T-helper 17 cell (primary cell): ENCODE data around the gene NRCAM. TPM values are rescaled to one million over a fixed set of nuclear protein-coding genes. Genes with fewer than 3 reads are reported as not detected.

ENCODE experiments used
- ATAC-seq: fragments of 150-1000 bp; cut with Tn5 transposase; 2 replicates; pipeline ENCODE4 v1.10.0; 2021; ENCODE audit warnings: mild to moderate bottlenecking, moderate library complexity
- DNase-seq, 3 donors: peaks; one replicate each; pipeline versions ENCODE4 v3.0.0 to v3.0.0-alpha.2; 2020 to 2021
- H3K9me3 ChIP-seq: one replicate; pipeline ENCODE4 v1.7.0; 2013; ENCODE audit warnings: low read length, mild to moderate bottlenecking; ENCODE audit not compliant: control insufficient read depth, poor library complexity, severe bottlenecking
- H3K27ac Mint-ChIP-seq: one replicate; pipeline ENCODE4 v1.8.0; 2022; ENCODE audit warnings: mild to moderate bottlenecking, moderate library complexity, mixed read lengths
- H3K27me3 Mint-ChIP-seq: one replicate; pipeline ENCODE4 v1.8.0; 2022; ENCODE audit warnings: mixed read lengths
- H3K36me3 Mint-ChIP-seq: one replicate; pipeline ENCODE4 v1.8.0; 2022; ENCODE audit warnings: low read depth, mixed read lengths
- H3K4me1 Mint-ChIP-seq: one replicate; pipeline ENCODE4 v1.8.0; 2022; ENCODE audit warnings: mild to moderate bottlenecking, mixed read lengths
- H3K4me3 Mint-ChIP-seq: one replicate; pipeline ENCODE4 v1.8.0; 2022; ENCODE audit warnings: mild to moderate bottlenecking, moderate library complexity, mixed read lengths
- total RNA-seq, 4 donors: library from RNA in 2 of 4; stranded (reverse) in 2 of 4; gene quantifications; one replicate each; pipeline ENCODE4 v1.2.3 and lab custom pipeline; 2022 to 2026

NRCAM gene
- total RNA-seq, 2 donors from 2014 or later: not detected

DNA sequence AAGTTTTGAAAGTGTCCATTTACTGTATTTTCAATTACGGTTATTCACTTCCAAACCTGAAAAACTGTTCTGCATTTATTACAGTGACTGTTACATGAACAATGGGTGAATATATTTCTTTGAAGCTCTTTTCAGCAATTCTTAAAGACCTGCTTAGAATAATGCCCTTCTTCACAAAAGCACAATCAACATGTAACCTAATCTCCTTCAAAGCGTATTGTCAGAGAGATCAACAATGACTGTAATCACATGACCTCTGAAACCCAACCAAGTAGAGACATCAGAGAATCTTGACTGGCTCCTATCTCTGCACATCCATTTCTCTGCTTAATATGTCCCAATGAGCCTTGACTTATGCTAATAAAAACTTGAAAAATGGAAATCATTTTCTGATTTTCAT is 126.7 kb downstream of the NRCAM start:
- DNase-seq (no peak), ATAC-seq (no peak)
- H3K4me3 Mint-ChIP-seq: no peak overlapping the region
- H3K27me3 Mint-ChIP-seq: peaks cover 13% of the 10 kb centered on the region
- H3K9me3 ChIP-seq: no peaks in the 10 kb centered on the region
- no peak overlapping the region for H3K27ac Mint-ChIP-seq
- H3K4me1 Mint-ChIP-seq: no peaks in the 10 kb centered on the region
- no peaks in the 10 kb centered on the region for H3K36me3 Mint-ChIP-seq

DNA sequence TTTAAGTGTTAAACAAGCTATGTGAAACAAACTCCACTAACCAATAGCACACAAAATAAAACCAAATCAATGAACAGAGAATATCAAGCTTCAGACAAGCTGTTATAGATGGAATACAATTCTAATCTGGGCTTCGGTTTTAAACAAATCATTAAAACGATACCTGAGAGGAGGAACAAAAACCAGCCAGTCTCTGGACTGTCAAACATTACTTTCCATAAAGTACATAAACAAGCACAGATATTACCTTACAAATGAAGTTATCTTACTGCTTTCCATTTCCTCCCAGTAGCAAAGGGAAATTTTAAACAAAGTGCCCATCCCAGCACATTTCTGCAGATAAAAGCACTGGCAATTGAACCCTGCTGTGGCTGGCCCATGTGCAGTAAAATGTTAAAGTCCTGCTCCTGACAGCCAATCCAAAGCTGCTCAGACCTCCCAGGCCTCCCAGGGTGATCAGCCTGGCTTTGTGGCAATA is 128.0 kb downstream of the NRCAM start:
- ATAC-seq (no peak), DNase-seq (no peak)
- H3K9me3 ChIP-seq: no peaks in the 10 kb centered on the region
- no peaks in the 10 kb centered on the region for H3K36me3 Mint-ChIP-seq
- H3K4me3 Mint-ChIP-seq: no peak overlapping the region
- no peak overlapping the region for H3K27ac Mint-ChIP-seq
- peaks cover 11% of the 10 kb centered on the region for H3K27me3 Mint-ChIP-seq
- H3K4me1 Mint-ChIP-seq: peaks cover 2% of the 10 kb centered on the region

DNA sequence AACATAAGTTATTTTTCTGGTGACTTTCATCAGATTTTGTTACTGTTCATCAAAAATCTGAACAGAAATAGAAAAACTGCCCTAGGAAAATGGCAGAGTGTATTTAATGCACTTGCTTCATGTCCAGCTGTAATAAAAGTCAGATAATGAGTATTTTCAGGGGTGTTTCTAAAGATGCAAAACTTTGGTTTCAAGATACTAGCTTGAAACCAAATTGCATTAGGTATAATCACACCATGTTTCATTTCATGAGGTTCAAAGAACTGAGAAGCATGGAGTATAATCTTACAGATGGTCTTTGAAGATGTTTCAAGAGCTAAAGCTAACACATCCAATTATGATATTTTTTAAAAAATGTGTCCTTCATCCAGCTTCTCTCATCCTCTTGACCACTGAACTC is 128.9 kb downstream of the NRCAM start:
- Mint-ChIP-seq H3K36me3 (no peaks in the 10 kb centered on the region), H3K27ac (no peak overlapping the region), H3K4me1 (peaks cover 2% of the 10 kb centered on the region), H3K4me3 (no peak overlapping the region), H3K27me3 (peaks cover 16% of the 10 kb centered on the region)
- no peaks in the 10 kb centered on the region for H3K9me3 ChIP-seq
- no peak for ATAC-seq
- no peak for DNase-seq

DNA sequence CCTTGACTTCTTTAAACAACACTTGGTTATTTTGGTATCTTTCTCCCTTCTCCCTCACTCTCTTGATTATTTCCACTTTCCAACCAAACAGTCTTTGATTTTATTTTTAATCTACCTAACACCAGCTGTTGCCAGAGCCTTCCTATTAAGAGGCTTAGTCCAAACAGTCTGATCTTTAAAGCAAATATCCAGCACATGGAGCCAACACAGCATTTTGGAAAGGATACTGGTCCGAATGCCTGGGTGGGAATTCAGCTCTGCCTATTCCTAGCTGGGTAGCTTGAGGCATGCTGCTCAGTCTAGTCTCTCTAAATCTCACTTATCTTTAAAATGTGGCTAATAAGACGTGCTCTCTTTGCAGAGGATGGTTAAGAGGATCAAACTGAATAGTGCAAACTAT is 129.3 kb downstream of the NRCAM start:
- H3K4me1 Mint-ChIP-seq: peaks cover 2% of the 10 kb centered on the region
- no peak overlapping the region for H3K27ac Mint-ChIP-seq
- H3K4me3 Mint-ChIP-seq: no peak overlapping the region
- ATAC-seq (no peak), DNase-seq (no peak)
- H3K36me3 Mint-ChIP-seq: no peaks in the 10 kb centered on the region
- peaks cover 16% of the 10 kb centered on the region for H3K27me3 Mint-ChIP-seq
- H3K9me3 ChIP-seq: no peaks in the 10 kb centered on the region

DNA sequence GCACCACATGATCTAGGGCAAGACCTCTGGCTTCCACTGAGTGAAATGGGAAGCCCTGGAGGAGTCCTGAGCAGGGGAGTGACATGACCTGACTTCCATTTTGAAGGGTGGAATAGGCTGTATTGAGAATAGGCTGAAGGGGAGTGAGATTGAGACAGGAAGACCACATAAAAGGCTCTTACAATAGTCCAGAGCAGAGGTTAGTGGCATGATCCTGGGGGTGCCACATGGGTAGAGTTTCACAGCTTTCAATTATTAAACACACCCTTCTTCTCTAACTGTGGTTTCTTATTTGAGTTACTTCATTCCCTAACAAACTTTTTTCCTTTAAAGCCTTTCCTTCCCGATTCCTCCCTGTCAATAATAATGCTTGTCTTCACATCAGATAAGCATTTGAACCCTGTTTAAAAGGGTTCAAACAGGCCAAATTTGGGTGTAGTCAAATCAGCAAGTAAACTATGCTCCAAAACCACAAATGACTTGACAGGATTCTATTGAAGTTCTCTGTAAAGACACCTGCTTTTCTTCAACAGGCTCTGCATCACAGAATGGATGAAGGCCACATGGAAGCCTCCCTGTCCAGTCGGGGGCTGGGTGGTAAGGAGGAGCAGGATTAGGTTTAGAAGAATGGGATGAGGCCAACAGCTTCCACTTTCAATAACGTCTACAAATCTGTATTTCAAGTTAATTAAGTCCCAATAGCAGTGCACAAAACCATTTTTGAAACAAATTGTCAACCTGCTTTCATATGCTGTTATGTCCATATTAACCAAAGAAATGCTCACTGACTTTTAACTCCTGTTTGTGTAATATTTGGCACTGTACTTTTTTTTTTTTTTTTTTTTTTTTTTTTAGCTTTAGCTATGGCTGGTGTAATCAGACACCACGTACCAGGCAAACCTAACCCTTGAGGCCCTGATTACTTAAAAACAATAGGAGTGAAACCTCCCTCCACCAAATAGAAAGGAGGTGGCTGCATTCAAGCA is 131.9 kb downstream of the NRCAM start:
- ATAC-seq (no peak), DNase-seq (no peak)
- H3K9me3 ChIP-seq: no peaks in the 10 kb centered on the region
- Mint-ChIP-seq H3K36me3 (no peaks in the 10 kb centered on the region), H3K27ac (no peak overlapping the region), H3K4me3 (no peak overlapping the region), H3K27me3 (peaks cover 16% of the 10 kb centered on the region), H3K4me1 (peaks cover 2% of the 10 kb centered on the region)

DNA sequence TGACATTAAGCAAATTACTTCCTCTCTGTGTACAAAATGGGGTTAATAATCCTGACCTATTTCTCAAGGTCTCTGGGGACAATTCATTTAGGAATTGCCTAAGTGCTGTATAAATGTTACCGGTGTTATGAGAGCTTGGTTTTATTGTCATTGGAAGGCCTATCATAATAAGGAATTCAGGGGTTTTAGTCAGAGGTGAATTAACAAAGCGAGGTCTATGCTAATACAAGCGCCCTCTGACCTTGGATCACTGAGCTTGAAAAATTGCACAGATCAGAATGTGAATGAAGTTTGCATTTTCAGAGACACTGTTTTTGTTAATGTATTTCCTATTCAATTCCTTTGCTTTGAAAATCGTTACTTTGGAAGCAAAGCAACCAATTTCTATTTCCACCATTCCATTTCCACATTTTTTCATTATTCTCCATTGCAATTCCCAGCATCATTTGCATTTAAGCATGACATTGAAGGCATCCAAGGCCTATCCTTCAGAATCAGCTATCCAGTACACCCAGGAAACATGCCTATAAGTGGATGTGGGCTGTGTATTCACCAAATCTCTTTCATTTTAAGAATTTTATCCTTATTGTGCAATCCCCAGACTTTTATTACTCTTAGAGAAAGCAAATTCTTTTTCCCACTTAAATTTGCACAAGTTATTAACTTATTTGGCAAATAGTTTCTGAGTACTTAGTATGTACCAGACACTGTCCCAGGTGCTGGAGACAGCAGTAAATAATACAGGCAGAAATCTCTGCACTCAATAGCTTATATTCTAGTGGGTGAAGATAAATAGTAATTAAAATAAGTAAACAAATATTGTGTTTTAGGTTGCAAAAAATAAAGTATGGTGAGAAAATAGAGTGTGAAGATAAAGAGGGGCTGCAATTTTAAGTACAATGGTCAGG is 133.1 kb downstream of the NRCAM start:
- Mint-ChIP-seq H3K4me3 (no peak overlapping the region), H3K36me3 (no peaks in the 10 kb centered on the region), H3K27me3 (peaks cover 16% of the 10 kb centered on the region), H3K4me1 (peaks cover 2% of the 10 kb centered on the region), H3K27ac (no peak overlapping the region)
- H3K9me3 ChIP-seq: no peaks in the 10 kb centered on the region
- no peak for ATAC-seq
- no peak for DNase-seq

DNA sequence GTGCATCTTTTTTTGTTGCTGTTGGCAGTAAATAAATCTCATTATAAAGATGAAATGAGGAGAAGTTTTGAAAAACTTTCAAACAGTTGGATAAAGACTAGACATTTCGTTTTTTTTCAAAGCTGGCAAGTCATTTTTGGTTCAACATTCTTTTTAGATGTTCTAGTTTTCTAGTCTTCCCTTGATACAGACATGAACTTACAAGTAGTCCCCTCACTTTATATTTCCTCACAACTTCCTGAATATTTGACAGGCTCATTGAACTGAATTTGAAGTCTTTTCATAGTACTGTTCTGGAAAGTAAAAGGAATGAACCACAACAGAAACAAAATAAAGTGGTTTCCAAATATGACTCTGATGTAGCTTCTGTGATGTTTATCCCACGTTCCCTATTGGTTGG is 134.2 kb downstream of the NRCAM start:
- Mint-ChIP-seq H3K4me3 (no peak overlapping the region), H3K27ac (no peak overlapping the region), H3K36me3 (no peaks in the 10 kb centered on the region), H3K4me1 (peaks cover 2% of the 10 kb centered on the region), H3K27me3 (peaks cover 16% of the 10 kb centered on the region)
- H3K9me3 ChIP-seq: no peaks in the 10 kb centered on the region
- ATAC-seq (no peak), DNase-seq (no peak)

DNA sequence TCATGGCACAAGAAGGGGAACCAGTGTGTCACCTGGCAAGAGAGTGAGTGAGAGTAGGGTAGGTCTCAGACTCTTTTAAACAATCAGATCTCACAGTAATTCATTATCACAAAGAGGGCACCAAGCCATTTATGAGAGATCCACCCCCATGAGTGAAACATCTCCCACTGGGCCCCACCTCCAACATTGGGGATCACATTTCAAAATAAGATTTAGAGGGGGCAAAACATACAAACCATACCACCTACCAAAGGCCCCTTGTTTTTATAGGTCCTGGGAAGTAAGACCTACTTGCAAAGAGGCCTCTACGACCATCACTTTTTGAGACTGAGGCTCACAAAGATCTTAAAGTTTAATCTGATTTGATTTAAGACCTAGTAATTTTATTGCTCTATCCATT is 134.9 kb downstream of the NRCAM start:
- Mint-ChIP-seq H3K27me3 (peaks cover 16% of the 10 kb centered on the region), H3K4me3 (no peak overlapping the region), H3K4me1 (peaks cover 2% of the 10 kb centered on the region), H3K27ac (no peak overlapping the region), H3K36me3 (no peaks in the 10 kb centered on the region)
- H3K9me3 ChIP-seq: no peaks in the 10 kb centered on the region
- no peak for DNase-seq
- ATAC-seq: no peak

DNA sequence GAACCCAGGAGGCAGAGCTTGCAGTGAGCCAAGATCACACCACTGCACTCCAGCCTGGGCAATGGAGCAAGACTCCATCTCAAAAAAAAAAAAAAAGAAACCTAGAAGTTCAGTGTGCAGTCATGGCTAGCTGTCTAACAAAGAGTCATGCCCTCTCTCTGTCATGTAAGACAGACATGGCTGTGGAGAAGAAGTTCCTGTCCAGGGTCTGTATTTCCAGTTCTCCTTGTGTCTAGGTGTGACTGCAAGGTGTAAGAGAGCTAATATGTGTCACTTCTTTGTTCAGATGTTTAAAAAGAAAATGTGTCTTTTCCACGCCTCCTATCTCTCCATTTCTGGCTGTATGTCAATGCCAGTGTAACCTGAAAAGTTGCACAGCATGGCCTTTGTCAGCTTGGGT is 139.5 kb downstream of the NRCAM start:
- no peaks in the 10 kb centered on the region for H3K9me3 ChIP-seq
- DNase-seq (no peak), ATAC-seq (no peak)
- H3K36me3 Mint-ChIP-seq: no peaks in the 10 kb centered on the region
- no peaks in the 10 kb centered on the region for H3K27me3 Mint-ChIP-seq
- no peak overlapping the region for H3K27ac Mint-ChIP-seq
- no peaks in the 10 kb centered on the region for H3K4me1 Mint-ChIP-seq
- no peak overlapping the region for H3K4me3 Mint-ChIP-seq

DNA sequence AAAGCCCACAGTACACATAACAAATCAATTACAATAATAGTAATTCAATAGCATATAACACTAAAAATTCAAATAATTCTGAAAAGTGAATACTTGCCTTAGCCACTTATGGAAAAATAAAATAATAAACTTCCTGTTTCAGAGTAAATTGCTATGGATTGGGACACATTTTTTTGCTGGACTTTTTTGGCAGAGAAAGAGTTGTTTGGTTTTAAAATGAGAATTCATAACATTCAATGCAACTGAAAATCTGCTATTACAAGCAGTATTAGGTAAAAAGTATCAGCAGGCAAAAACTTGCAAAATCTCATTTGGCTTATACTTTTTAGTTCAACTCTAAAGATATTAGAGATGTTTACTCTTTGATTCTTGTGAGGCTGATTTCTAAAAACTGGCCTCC is 141.7 kb downstream of the NRCAM start:
- Mint-ChIP-seq H3K36me3 (no peaks in the 10 kb centered on the region), H3K4me3 (no peak overlapping the region), H3K27ac (no peak overlapping the region), H3K4me1 (no peaks in the 10 kb centered on the region), H3K27me3 (peaks cover 4% of the 10 kb centered on the region)
- ATAC-seq (no peak), DNase-seq (no peak)
- no peaks in the 10 kb centered on the region for H3K9me3 ChIP-seq

DNA sequence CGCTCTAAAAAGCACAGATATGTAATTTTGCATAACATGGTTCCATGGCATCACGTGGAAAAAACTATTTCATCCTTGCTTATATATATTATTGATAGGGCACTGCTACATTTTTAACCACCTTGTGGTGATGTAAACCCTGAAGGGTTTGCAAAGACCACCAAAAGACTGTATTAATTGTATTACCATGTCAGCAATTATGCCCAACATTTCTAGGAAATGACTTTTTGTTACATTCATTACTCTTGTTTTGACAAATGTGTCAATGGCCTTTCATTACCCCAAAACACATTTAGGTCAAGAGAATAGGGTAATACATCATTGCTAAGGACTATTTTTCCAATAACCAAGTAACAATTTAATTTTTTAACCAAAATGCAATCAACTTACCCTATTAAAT is 142.2 kb downstream of the NRCAM start:
- Mint-ChIP-seq H3K27me3 (peaks cover 4% of the 10 kb centered on the region), H3K36me3 (no peaks in the 10 kb centered on the region), H3K4me1 (no peaks in the 10 kb centered on the region), H3K27ac (no peak overlapping the region), H3K4me3 (no peak overlapping the region)
- H3K9me3 ChIP-seq: no peaks in the 10 kb centered on the region
- no peak for DNase-seq
- ATAC-seq: no peak

DNA sequence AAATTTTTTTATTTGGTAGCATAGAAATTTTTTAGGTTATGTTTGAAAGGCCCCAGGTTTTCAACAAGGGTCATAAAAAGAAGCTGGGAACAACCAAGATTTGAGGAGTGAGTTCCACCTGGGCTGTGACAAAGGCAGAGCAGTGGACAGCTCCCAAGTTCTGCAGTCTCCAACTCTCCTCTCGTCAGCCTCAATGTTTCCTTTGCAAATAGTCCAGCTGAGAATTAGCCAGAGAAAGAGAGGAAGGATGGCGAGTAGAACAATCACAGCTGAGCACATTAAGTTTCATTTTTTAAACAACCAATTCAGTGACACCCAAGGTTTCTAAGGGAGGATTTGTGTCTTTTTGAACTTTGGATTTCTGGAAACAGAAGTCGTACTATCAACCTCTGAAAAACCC is 143.2 kb downstream of the NRCAM start:
- H3K9me3 ChIP-seq: no peaks in the 10 kb centered on the region
- H3K27ac Mint-ChIP-seq: no peak overlapping the region
- ATAC-seq (no peak), DNase-seq (no peak)
- H3K4me1 Mint-ChIP-seq: no peaks in the 10 kb centered on the region
- peaks cover 4% of the 10 kb centered on the region for H3K27me3 Mint-ChIP-seq
- H3K4me3 Mint-ChIP-seq: no peak overlapping the region
- no peaks in the 10 kb centered on the region for H3K36me3 Mint-ChIP-seq

DNA sequence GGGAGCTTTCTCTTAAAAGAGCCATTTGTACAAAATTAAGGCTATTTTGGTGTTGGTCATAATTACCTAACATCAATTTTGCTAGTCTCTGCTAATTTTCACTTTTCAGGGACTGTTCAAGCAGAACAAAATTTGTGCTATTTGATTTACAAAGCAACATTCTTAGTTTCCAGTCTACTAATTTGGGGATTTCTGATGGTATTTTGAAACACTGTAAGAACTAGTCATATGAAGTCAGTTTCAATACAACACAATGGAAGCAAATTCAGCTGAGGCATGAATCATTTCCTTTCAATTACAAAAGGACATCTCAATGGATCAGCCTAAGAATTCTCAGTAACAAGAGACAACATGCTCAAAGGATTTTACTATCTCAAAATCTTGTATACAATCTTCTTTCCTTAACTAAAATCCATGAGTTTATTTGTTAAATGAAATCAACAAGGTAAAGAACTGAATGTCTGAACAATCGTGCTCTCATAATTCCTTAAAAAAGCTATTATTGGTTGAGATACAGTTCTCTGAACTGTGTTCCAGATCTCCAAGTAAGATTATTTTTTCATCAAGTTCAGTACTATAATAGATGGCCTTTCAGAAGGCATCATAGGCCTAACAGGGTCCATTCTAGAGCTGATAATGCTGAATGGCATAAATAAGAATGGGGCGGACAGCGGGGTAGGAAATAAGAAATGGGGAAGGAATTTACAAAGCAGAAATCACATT is 144.6 kb downstream of the NRCAM start:
- ATAC-seq (no peak), DNase-seq (no peak)
- no peak overlapping the region for H3K4me3 Mint-ChIP-seq
- H3K4me1 Mint-ChIP-seq: no peaks in the 10 kb centered on the region
- peaks cover 14% of the 10 kb centered on the region for H3K27me3 Mint-ChIP-seq
- no peak overlapping the region for H3K27ac Mint-ChIP-seq
- no peaks in the 10 kb centered on the region for H3K9me3 ChIP-seq
- H3K36me3 Mint-ChIP-seq: no peaks in the 10 kb centered on the region
